ENCODE results near the gene MPP7.

The MPP7 gene

GRCh38 chr10:28304032-28304571, 1.2 kb upstream of the MPP7 start:
- DNase-seq: no peak

- no peak for DNase-seq
These were observed 739 bp downstream of the MPP7 start for GRCh38 chr10:28302012-28302637.

- DNase-seq: no peak
These were observed 2.8 kb downstream of the MPP7 start for GRCh38 chr10:28300027-28300426.

DNA sequence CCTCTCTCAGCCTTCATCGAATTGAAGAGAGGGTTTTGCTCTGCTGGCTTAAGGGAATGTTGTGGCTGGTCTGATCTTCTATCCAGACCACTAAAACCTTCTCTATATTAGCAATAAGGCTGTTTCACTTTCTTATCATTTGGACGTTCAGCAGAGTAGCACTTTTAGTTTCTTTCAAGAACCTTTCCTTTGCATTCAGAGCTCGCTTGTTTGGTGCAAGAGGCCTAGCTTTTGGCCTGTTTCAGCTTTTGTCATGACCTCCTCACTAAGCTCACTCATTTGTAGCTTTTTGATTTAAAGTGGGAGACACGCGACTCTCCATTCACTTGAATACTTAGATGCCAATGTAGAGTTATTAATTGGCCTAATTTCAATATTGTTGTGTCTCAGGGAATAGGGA, 3.9 kb downstream of the MPP7 start:
- no peak for DNase-seq

DNA sequence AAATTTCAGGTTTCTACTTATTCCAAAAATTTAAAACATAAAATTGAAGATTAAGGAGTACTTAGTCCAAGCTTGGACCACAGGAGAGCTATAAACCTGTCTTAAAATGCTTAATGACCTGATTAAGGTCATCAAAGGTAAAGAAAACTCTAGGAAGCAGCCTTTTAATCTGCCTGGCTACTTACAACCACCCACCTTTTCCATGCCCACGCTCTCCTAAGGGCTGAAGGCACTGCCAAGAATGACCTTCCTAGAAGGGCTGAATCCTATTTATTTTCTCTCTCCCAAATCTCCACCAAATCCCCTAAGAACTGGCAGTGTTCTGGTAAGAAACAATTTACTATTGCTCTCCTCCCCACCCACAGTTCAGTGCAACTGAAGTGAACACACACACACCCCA, 6.8 kb downstream of the MPP7 start:
- no peak for DNase-seq

GRCh38 chr10:28295336-28295735, 7.5 kb downstream of the MPP7 start:
- no peak for DNase-seq

GRCh38 chr10:28294809-28295208, 8.1 kb downstream of the MPP7 start:
- DNase-seq: no peak

GRCh38 chr10:28294169-28294532, 8.7 kb downstream of the MPP7 start:
- no peak for DNase-seq

- DNase-seq: no peak
These were observed 9.4 kb downstream of the MPP7 start for GRCh38 chr10:28293236-28294168.

DNA sequence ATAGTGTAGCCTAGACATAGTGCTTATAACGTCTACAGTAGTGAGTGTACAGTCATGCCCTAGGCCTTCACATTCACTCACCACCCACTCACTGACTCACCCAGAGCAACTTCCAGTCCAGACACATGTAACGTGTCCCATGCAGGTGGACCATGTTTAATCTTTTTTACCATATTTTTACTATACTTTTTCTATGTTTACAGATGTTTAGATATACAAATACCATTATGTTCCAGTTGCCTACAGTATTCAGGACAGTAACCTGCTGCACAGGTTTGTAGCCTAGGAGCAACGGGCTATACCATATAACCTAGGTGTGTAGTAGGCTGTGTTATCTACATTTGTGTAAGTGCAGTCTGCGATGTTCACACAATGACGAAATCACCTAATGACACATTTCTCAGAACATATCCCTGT, 11.0 kb downstream of the MPP7 start:
- DNase-seq: no peak

GRCh38 chr10:28285816-28286215, 17.0 kb downstream of the MPP7 start:
- no peak for DNase-seq

GRCh38 chr10:28284126-28284525, 18.7 kb downstream of the MPP7 start:
- DNase-seq: no peak

DNA sequence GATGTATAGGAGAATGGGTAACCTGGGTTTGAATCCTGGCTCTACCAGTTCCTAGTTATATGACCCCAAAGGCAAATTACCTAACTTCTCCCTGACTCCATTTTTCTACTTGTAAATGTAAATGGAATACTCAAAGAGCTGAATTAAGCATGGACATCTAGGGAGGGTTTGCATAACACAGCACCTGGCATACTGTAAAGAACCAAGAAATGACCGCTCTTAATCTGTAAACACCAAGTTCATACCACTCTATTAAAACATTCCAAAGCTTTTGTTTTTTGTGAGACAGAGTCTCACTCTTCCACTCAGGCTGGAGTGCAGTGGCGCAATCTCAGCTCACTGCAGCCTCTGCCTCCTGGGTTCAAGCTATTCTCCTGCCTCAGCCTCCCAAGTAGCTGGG, 19.6 kb downstream of the MPP7 start:
- DNase-seq: no peak

- DNase-seq: peak in 1 of 2 experiments; percentile 1
These were observed 20.5 kb downstream of the MPP7 start for GRCh38 chr10:28282336-28282735.

GRCh38 chr10:28281726-28282315, 21.0 kb downstream of the MPP7 start:
- no peak for DNase-seq

DNA sequence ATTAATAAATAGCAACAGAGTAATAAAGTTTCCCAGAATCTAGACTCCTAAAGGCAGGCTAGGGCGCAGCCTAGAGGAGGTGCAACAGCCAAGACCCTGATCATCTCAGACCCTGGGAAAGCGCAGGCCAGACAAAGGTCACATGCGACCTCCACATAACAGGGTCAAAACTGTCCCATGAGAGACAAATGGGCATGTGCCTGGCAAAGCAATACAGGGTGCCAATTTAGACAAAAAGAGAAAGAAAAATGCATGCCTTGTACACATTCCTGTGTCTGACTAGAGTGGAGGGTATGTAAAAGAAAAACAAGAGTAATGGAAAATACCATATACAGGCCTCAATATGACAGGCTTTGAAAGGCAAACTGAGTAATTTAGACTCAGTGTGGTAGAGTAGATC, 22.2 kb downstream of the MPP7 start:
- no peak for DNase-seq

GRCh38 chr10:28279878-28280277, 23.0 kb downstream of the MPP7 start:
- DNase-seq: no peak

DNA sequence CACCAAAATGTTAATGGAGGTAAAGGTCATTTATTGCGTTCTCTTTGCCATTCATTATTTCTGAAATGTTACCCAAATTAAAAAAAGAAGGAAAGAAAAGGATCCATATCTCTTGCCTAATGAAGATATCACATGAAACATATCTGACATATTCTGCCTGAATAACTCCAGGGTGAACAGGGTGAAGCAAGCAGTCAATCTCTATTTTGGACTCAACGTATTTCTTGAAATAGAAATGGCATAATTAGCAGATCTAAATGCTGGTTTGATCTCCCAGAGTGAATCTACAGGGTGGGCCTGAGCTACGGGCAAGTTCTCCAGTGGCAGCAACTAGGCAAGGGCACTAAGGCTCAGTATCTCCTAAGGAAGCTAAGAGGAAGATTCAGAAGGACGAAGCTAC, 24.0 kb downstream of the MPP7 start:
- DNase-seq: no peak

DNA sequence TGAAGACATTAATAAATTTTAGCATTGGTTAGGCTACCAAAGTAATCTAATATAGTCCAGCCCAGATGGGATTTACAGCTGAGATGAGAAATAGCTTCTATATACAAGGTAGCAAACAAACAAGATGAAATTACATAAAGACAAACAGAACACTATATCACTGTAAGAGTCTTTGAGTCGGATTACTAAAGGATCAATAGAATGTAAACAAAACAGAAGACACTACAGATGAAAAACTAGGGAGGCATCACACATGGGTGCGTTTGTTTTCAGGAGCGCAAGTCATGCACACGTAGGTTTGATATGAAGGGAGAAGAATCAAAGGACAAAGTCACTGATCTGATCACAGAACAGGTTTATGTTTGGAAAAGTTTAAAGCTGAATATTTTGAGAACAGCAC, 26.5 kb downstream of the MPP7 start:
- no peak for DNase-seq

- no peak for DNase-seq
These were observed 28.4 kb downstream of the MPP7 start for GRCh38 chr10:28274475-28274874.

- no peak for DNase-seq
These were observed 29.5 kb downstream of the MPP7 start for GRCh38 chr10:28273343-28273742.

DNA sequence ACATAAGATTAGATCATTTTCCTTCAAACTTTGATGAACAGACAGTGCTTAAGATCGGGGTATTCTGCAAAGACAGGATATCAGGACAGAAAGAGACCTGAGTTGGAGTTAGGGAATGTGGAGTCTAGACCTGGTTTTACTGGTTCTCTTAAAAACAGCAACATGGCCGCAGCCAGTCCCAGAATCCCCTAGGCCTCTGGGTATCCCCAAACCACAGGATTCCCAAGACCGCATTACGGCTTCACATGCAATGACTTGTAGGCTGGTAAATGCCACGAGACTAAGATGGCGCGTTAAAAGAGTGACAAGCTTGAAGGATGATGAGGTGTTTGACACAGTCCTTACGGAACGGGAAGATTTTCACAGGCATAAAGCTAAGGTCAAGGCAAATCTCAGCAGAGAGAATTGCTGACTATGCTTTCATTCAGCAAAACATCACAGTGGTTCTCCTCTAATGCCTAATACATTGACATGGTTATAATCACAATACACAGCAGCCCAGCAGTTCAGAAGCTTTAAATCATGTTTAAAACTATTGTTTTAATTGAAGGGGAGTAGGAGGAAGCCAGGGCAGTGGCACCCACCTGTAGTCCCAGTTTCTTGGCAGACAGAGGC, 32.9 kb downstream of the MPP7 start:
- DNase-seq: no peak

- no peak for DNase-seq
These were observed 36.2 kb downstream of the MPP7 start for GRCh38 chr10:28266449-28267224.

Measured in NCI-H2081 (cell line).